RCC 7860 (cell line): ENCODE data around the gene HDAC4.

Experiments
- DNase-seq: peaks from one replicate; pipeline ENCODE4 v3.0.0-alpha.2; 2015; ENCODE audit warnings: low spot score
- FAIRE-seq: peaks from 2 replicates; lab custom pipeline; 2012; peaks lifted over from hg19 to GRCh38; lab: Jason Lieb, UNC

HDAC4 gene

DNA sequence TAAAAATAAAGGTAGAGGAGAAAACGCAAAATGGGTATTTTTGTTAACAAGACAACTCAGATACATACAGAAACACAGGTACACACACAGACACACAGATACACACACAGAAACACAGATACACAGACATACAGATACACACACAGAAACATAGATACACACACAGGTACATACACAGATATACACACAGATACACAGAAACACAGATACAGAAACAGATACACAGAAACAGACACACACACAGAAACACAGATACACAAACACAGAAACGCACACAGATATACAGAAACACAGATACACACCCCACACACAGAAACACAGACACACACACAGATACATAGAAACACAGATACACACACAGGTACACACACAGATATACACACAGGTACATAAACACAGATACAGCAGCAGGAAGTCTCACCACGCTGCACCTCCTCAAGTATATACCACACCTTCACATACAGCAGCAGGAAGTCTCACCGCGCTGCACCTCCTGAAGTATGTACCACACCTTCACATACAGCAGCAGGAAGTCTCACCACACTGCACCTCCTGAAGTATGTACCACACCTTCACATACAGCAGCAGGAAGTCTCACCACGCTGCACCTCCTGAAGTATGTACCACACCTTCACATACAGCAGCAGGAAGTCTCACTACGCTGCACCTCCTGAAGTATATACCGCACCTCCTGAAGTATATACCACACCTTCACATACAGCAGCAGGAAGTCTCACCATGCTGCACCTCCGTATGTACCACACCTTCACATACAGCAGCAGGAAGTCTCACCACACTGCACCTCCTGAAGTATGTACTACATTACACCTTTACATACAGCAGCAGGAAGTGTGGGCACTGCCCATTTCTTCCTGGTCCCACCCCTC lies 250.5 kb downstream of the HDAC4 start:
- FAIRE-seq (no peak), DNase-seq (no peak)

DNA sequence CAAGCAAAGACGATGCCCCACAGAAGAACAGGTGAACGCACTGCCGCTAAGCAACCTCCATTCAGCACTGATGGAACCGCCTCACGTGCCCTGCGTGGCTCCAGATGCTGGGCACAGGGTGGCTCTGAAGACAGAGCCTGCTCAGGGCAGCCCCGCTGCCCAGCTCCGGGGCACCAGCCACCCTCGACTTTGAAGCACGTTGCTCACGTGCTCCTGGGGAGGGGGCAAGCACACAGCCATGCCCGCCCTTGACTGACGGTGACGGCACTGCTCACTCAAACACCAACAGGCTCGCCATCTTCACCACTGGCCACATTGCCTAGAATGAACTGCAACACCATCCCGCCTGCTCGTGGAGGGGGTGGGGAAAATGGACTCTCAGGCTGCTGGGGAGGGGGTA lies 251.3 kb downstream of the HDAC4 start:
- FAIRE-seq (no peak), DNase-seq (no peak)

DNA sequence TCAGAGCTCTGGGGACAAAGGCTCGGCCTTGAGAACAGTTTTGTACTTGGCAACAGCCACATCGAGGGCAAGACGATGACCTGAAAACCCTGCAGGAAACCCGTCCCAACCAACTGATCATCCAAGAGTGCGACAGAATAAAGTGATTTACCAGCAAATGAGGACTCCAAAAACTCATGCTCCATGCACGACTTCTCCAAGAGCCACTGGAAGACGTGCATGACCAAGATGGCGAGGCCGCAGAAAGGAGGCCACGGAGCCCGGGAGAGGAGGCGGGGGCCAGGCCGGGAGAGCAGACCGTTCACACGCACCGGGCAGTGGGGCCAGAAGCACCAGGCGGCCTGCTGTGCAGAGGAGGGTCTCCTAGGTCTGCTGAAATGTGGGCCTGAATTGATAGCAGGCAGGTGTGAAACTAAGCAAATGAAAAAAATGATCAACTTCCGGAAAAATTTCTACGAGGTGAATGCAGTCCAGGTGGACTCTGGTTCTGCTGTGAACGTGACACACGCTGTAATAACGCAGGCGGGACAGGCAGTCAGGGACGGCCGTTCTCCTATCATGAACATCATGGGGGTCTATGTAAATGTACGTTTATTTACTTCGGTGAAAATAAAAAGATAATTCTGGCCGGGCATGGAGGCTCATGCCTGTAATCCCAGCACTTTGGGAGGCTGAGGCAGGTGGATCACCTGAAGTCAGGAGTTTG lies 252.2 kb downstream of the HDAC4 start:
- FAIRE-seq = no peak

DNA sequence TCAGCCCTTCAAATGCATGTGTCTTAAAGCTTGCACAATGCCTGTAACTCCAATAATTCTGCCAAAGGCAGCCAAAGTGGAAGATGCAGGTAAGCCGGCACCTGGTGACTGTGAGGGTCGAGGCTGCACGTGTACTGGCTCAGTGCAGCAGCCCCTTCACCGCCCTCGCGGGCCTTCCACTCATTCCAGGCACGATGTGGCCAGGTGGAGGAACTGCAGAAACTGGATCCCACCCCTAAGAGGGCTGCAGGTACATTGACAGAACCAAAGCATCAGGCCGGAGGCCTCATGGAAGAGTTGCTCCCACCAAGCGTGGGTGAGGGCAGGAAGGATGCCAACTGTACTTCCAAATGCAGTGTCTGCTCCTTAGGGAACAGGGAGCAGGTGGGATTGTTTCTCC lies 253.4 kb downstream of the HDAC4 start:
- FAIRE-seq (no peak), DNase-seq (no peak)

More for the DNA sequence above, 252.2 kb downstream of the HDAC4 start:
- no peak for DNase-seq

DNA sequence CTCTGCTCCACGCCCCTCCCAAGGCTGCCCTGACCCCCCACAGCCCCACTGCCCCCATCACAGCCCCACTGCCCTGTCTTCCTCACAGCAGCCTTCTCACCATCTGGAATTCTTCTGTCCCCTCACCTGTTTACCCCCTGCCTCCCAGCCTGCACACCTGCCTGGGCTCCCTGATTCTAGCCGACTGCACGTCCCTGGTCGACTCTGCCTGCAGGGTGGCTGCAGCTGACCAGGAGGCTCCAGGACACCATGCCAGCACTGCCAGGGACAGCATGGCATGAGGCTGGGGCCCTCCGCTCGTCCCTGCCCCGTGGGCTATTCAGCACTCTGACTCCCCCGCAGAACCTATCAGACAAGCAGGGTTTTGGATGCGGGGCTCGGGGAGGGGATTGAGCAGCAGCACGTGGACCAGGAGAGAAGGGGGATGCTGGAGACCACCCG lies 254.1 kb downstream of the HDAC4 start:
- DNase-seq (no peak), FAIRE-seq (no peak)

DNA sequence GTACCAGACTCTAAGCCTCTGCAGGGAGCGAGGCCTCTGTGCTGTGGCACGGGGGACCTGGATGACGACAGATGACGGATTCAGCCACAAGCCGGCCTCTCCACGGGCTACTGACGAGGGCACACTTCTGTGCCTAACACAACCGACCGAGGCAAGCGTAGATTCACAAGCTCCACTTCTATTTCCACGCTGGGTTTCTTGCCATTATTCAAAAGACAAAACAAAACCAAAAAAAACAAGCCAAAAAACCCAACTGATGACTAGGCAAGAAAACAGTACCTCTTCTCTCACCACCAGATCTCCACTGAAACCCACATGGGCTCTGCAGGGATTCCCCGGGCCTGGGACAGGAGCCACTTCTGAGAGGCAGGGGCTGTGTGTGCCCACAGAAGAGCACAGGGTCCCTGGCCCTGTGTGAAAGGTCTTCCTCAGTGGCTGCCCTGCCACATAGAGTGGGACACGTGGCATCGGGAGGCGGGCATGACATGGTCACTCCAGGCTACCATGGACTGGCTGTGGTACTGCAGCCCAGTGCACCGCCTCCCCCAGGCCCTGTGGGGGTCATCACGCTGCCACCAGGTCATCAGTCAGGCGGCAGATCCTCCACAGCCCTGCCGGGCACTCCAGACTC lies 254.7 kb downstream of the HDAC4 start:
- DNase-seq (no peak), FAIRE-seq (no peak)

DNA sequence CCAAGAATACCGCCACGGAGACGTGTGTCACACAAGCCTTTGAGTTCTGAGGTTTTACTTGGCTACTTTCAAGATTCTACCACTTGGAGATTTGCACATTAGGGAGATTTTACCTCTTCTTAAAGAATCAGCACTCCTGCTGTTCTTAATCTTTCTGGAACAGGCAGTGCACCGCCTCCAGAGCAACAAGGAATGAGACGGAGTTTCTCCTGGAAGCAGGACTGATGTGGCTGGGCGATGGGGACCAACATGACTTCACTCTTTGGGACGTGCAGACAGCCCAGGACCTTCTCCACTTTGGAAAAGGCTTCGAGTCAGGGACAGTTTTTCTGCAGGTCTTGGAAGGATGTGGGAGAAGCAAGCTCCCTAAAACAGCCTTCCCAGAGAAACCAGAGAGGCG lies 255.2 kb downstream of the HDAC4 start:
- FAIRE-seq (no peak), DNase-seq (no peak)

DNA sequence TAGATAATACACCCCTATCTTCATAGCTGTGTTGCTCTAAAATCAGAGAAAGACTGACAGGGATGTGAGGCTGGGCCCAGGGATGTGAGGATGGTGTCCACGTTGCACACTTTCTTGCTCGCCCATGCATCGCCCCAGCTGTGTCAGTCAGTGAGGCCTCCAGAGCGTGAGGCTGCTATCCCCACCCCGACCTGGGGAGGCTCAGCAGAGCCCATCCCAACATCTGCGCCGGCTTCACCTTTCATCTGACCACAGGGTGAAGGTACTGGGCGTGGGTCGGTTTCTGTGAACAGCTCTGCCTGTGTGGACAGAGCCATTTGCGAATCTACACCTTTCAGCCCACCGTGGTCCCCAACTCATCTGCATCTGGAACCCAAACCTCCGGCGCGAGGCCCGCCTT lies 255.7 kb downstream of the HDAC4 start:
- DNase-seq (no peak), FAIRE-seq (no peak)

DNA sequence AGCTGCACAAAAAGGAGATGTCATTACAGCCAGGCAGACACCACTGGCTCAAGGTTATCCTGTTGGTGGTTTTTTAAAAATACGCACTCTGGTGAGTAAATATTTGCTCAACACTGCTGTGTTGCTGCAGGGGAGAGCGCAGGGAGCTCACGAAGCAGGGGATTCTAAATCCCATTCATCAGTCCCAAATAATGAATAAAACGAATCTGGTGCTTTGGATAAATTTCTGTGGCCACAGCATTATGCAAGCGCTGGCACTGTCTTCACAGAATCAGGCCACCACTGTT lies 256.2 kb downstream of the HDAC4 start:
- DNase-seq (no peak), FAIRE-seq (no peak)

DNA sequence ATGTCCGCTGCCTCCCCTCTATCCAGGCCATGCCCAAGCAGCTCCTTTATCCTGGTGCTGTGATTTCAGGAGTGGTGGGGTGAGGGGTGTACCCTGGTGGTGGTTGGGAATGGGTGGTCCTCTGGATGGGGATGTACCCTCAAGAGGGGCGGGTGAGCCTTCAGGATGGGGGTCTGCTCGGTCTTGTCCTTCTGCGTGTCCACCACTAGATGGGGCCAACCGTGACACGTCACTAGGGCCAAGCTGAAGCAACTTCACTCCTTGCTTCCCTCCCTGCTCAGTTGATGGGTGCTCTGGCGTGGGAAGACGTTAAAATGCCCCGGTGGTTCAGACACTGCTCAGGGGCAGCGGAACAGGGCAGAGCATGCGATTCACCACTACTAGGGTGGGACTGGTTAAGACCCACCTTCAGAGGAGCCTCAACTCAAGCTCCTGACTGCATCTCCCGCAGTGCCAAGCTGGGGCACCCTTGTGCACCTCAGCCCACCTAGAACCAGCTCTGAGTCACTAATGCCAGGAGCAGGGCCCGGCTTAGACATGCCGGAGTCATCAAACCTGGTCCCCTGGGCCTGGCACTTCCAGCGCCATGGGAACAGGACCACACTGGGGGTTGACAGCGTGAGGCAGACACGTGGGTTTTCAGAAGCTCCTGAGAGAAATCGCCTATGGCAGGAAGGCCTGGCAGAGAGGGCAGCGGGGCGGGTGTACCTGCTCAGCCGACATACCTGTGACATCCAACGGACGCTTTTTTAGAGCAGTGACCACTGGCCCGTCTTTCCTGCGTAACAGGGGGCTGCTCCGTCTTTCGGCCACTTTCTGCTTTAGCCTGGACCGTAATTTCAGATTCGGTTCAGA lies 256.7 kb downstream of the HDAC4 start:
- FAIRE-seq (no peak), DNase-seq (no peak)

DNA sequence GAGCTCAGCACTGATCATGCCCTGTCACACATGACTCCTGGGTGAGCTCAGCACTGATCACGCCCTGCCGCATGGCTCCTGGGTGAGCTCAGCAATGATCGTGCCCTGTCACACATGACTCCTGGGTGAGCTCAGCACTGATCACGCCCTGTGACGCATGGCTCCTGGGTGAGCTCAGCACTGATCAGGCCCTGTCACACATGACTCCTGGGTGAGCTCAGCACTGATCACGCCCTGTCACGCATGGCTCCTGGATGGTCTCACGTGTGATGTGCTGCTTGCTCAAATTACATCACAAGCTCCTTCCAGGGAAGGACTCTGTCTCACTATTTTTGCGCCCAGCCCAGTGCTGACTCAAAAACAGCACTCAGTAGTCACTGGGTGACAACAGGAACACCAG lies 258.0 kb downstream of the HDAC4 start:
- DNase-seq (no peak), FAIRE-seq (no peak)

DNA sequence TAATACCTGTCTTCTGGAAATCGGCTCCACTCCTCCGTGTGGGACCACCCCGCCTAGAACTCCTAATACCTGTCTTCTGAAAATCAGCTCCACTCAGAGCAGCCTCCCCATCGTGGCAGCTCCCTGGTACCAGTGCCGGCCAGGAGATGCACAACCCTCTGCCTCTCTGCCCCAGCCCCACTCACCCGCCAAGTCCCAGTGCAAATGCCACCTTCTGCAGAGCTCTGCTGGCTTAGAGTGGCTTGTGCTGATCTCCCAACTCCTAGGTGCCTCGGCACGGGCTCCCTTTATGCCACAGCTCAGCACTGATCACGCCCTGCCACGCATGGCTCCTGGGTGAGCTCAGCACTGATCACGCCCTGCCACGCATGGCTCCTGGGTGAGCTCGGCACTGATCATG lies 258.5 kb downstream of the HDAC4 start:
- FAIRE-seq (no peak), DNase-seq (no peak)

DNA sequence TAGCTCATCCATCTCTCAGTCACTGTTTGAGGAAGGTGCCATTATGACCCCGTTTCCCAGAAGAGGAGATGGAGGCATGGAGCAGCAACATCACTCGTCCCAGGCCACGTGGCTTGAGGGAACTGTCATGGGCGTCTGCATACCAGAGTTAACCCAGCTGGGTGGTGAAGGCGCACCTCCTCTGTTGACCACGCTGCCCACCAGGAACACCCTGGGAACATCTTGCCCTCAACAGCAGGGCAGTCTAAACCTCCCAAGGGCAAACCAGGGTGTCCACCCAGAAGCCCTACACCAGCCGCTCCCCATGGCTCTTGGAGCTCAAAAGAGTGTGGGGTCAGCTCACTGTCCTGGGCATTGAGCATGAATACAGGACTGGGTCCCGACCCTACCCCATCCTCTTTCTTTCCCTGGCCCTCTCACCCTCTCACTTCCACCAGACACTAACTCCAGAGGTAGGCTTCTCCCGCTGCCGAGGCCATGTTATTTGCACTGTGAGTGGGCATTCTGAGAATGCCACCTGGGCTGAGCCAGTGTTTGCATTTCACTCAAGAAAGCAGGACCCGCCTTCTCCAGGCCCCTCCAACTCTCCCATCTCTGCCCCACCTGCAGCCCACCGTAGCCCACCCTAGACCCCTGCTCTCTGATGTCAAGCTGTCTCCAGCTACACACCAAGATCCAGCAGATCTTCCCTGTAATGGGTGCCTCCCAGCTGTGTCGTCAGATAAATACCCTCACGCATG lies 259.6 kb downstream of the HDAC4 start:
- DNase-seq (no peak), FAIRE-seq (no peak)

DNA sequence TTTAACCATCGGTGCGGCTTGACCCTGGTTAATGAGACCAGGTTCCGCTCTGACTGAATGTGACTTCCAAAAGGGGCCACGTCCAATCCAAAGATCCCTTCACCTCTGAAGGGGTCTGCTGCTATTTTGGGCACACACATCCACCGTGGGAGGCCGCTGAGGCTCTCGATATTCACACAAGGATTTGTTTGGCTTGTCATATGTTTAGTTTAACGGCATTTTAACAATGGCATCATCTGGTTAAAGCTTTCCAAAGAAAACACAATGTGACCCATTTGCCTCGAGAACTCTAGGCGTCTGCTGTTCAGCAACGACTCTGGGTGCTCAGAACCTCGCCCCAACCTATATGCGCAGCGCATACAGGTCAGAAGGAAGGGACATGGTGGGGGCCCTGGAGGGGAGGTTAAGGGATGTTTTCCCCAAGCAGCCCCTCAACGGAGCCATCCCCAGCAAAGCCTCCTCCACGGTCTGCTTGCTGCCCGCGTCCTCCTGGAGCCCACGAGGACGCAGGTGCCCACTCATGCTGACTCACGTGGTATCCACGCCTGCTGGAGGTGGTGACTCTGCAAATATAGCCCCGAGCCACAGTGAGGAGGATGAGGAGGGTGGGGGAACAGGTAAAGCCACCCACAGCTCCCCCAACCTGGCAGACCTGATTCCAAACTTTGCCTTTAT lies 260.3 kb downstream of the HDAC4 start:
- no peak for FAIRE-seq

DNA sequence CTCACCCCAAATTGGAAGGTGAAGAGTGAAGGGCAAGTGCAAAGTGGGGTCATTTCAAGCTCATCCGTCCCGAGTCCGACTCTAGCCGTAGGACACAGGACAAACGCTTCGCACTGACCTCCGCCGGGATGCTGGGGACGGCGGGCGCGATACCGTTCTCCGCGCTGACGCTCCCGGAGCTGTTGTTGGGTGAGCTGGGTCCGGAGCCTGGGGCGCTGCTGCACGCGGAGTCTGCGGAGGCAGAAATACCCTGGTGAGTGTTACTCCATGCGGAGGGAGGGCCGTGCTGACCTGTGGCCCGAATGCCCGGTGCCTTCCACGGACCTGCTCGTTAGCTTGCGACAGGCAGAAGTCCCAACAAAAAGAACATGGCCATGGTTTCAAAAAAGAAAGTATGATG lies 261.3 kb downstream of the HDAC4 start:
- FAIRE-seq = no peak
- no peak for DNase-seq

More for the DNA sequence above, 260.3 kb downstream of the HDAC4 start:
- DNase-seq = no peak

DNA sequence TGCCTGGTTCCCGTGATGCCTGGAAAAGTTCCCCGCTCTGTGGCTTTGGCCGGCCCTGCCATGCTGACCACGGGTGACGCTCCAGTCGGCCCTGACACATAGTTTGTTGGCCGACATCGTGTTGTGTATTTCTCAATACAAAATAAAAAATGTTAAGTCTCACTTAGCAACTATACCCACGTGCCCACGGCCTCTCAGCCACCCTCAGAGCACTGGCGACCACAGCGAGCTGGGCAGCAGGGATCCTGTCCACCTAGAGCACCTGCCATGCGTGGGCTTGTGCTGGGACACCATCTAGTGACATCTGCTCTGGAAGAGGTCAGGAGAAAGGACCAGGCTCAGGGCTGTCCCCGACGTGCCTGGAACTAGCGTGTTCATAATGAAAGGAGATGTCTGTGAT lies 261.7 kb downstream of the HDAC4 start:
- no peak for DNase-seq
- FAIRE-seq = no peak

DNA sequence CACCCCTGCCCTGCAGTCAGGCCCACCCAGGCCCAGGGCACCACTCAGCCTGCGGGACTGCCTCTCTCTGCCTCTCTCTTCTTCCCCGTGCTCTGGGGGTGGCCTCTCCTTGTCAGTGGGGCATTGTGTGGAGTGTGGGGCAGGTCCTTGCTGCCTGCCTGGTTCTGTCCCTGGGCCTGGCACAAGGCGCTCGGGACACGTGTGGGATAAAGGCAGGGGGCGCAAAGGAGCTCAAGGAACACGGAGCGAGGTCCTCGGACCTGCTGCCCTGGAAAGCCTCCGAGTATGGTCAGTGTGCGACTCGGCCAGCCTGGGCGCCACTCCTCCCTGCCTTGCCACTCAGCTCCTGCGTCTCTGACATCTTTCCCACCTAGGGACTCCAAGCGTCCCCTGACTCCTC lies 262.2 kb downstream of the HDAC4 start:
- no peak for DNase-seq
- FAIRE-seq = no peak

DNA sequence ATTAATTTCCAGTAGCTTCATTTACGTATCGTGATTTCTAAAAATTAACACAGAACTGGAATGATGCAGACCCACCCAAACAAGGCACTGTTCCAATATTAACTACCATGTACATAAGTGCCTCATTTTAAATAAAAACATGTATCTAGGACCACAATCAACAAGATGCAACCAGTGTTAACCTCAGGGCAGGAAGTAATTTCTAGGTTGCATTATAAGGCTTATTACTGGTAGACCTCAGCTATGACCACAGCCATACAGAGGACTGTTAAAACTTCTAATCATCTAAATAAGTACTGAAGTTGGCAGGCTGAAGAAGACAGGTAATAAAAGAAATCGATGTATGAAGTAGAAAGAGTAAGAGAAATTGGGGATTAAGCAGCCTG lies 262.9 kb downstream of the HDAC4 start:
- FAIRE-seq (no peak), DNase-seq (no peak)

DNA sequence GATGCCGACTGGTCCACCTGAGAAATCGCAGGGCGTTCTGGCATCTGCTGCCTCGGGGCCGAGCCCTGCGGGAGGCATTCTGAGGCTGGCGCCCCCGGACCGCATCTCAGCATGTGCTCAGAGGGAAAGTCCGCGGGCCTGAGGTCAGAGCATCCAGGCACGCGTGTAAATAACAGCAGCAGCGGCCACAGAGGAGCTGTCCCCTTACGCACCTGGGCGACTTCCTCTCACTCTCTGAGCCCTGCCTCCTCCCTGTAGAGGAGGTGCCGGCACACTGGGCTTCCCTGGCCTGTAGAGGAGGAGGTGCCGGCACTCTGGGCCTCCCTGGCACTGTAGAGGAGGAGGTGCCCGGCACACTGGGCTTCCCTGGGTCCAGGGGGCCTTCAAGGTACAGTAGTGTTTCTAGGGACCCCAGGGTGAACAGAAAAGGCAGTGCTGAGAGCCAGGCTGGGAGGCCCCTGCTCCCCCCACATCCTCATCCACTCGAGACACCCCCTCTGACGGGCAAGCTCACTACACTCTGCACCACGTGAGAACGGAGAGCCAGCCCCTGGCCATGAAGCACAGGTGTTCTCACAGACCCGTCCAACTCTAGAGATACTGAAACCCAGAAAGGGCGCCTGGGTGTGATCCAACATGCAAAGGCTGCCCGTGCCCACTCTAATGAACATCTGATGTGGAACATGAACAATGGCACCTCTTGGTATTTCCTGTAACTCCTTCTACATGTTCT lies 263.5 kb downstream of the HDAC4 start:
- DNase-seq = no peak
- FAIRE-seq = no peak
